ENCODE results near the gene USP9X.
"Not testable (repeated sequence)": the region's sequence is repeated elsewhere in the genome, so short reads cannot be mapped to it uniquely, and the experiment has no call there.

DNA sequence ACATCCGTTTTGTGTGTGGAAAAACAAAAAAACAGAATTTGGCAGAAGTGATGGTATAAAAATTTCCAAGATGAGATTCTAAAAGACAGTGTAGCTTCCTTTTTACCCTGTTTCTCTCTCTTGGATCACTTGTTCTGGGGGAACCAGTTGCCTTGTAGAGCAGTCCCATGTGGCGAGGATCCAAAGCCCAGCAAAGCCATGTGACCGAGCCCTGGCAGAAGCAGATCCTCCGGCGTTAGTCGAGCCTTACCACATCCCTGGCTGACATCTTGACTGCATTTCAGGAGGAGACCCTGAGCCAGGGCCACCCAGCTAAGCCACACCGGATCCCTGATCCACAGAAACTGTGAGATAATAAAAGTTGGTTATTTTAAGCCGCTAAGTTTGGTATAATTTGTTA is 22.0 kb upstream of the USP9X start:
- TF ChIP-seq POLR2AphosphoS5, CTCF (IDR thresholded peaks at IDR 0.05): not testable (repeated sequence)

Measured in suprapubic skin (tissue), 3 donors.